NB4 (cell line): Measurements from ENCODE around the gene RFX3.

Experiments used
- MYC ChIP-seq: IDR thresholded peaks from 2 replicates; pipeline ENCODE4 v1.6.1; 2011; ENCODE audit warnings: low read depth, low read length
- POLR2A ChIP-seq: IDR thresholded peaks from 2 replicates; pipeline ENCODE4 v1.6.1; 2011; ENCODE audit warnings: mild to moderate bottlenecking; ENCODE audit not compliant: insufficient read length; ENCODE audit errors: extremely low read depth
- TF ChIP-seq, protein P1 (sequence below): IDR thresholded peaks from one replicate; pipeline ENCODE4 v1.5.1; 2012; ENCODE audit warnings: low read depth, low read length
- TF ChIP-seq, protein P2 (sequence below): IDR thresholded peaks from 2 replicates; pipeline ENCODE4 v1.6.1; 2011; ENCODE audit warnings: low read depth, low read length

DNA sequence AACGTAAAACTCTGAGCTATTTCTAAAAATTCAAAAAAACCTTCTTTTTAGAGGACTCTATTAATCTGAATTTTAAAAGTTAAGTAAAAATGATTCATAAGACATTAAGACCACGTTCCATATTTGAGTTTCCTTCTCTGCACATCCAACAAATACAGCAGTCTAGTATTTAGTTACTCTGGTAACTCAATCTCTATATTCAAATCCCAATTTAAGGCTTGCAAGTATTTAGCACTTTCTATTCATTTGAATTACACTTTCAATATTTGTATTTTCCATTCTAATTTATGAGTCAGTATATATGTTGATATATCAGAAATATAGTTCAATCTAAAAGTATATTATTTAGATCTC, 17.7 kb downstream of the RFX3 start:
- TF ChIP-seq, protein P1, sequence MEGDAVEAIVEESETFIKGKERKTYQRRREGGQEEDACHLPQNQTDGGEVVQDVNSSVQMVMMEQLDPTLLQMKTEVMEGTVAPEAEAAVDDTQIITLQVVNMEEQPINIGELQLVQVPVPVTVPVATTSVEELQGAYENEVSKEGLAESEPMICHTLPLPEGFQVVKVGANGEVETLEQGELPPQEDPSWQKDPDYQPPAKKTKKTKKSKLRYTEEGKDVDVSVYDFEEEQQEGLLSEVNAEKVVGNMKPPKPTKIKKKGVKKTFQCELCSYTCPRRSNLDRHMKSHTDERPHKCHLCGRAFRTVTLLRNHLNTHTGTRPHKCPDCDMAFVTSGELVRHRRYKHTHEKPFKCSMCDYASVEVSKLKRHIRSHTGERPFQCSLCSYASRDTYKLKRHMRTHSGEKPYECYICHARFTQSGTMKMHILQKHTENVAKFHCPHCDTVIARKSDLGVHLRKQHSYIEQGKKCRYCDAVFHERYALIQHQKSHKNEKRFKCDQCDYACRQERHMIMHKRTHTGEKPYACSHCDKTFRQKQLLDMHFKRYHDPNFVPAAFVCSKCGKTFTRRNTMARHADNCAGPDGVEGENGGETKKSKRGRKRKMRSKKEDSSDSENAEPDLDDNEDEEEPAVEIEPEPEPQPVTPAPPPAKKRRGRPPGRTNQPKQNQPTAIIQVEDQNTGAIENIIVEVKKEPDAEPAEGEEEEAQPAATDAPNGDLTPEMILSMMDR: no peak
- TF ChIP-seq POLR2A (no peak), MYC (no peak)
- TF ChIP-seq, protein P2, sequence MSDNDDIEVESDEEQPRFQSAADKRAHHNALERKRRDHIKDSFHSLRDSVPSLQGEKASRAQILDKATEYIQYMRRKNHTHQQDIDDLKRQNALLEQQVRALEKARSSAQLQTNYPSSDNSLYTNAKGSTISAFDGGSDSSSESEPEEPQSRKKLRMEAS: no peak
